Stimulated activated CD4-positive, alpha-beta T cell treated with anti-CD3 and anti-CD28 coated beads, Interleukin-4, amount 100 ng/mL, for 4 hours (primary cell): ENCODE measurements around the gene KRT37.
A peak's percentile ranks its signal among the peaks of the same experiment; 100 is the strongest.
"Not testable (repeated sequence)": the region's sequence is repeated elsewhere in the genome, so short reads cannot be mapped to it uniquely, and the experiment has no call there.

Experiments used
- DNase-seq, 2 experiments: peaks; one replicate each; pipeline ENCODE4 v3.0.0-alpha.2; 2020

KRT37 gene

DNA sequence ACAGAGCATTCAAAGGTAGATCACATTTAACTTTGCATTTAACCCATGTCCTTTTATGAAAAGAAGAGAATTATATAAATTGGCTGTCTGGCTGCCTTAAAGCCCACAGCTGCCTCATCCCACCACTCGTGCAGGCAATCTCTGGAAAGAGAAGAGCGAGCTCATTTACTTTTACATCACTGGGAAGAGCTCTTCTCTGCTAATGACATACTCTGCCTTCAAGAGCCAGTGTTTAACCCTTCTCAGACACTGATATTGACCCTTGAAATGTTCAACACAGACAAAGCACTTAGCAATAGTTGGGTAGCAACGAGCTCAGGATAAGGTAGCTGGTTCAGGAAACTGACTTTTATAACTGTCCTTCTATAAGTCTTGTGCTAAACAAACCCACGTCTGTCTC lies 9.6 kb upstream of the KRT37 start:
- no peak for DNase-seq

DNA sequence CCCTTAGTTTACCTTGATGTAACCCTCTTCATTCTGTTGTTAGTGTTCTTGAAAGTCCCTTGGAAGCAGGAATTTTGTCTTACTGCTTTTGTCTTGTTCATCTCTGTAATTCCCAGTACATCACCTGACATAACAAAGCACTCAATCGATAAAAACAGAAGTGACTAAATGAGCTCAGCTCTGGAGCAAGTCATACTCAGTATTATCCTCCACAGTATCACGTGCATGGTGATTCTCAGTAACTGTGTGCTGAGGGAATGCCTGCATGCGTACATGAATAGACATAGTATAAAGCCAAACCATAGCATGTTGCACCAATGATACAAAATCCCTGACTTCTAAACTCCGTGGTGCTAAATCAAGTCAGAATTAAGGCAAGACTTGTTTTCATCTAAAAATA lies 9.2 kb upstream of the KRT37 start:
- no peak for DNase-seq

DNA sequence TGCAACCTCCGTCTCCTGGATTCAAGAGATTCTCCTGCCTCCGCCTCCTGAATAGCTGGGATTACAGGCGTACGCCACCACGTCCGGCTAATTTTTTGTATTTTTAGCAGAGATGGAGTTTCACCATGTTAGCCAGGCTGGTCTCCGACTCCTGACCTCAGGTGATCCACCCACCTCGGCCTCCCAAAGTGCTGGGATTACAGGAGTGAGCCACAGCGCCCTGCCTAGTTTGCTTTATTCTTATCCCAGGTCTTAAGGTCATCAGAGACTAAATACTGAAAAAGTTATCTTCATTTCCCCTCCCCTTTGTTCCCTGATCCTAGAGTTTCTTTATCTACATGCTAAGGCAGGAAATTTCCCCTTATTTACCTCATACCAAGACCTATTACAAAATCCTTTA lies 6.0 kb upstream of the KRT37 start:
- DNase-seq, result not testable (repeated sequence)

DNA sequence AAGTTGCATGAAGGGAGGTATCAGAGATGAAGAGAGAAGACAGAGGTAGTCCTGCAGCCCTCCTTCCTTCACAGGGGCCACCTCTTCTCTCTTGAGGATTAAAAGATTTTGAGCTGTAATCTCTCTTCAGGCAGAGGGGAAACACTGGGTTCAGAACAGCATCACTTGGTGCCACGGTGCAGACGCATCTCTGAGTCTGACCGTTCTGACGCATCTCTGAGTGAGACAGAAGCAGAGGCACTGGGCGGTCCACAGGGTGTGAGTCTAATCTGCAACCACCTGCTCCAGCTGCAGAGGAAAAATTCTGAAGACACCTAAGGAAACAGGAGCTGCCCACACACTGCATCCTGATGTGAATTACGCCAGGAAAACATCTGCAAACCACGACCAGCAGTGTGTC lies 5.3 kb upstream of the KRT37 start:
- no peak for DNase-seq

DNA sequence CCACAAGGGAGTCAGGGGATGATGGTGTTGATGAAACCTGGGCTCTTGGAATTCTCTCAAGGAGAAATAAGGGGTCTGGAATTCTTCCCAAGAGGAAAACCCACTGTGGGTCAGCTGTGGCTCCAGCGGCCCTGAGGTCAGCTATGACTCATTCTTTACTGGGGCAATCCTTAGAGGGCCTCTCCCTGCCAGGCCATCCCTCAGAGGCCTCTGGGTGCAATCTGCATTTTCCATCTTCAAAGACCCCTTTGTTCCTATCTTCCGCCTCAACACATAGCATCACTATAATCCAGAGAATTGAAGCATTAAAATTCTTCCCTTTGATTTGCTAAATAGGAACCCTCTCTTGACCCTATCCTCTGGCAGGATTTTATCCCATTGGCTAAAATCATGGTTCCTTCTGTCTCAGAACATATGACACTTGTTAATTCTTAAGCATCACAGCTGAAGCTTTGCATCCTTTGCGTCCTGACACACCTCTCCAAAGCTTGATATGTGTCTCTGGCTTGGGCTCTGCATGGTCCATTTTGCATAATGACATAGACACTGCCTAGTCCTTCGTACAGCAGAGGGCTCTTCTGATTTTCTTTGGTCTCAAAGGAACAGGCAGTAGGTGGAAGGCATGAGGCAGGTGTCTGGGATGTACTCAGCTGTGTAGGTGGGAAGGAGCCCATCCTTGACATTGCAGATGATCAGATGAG lies 4.4 kb upstream of the KRT37 start:
- no peak for DNase-seq

DNA sequence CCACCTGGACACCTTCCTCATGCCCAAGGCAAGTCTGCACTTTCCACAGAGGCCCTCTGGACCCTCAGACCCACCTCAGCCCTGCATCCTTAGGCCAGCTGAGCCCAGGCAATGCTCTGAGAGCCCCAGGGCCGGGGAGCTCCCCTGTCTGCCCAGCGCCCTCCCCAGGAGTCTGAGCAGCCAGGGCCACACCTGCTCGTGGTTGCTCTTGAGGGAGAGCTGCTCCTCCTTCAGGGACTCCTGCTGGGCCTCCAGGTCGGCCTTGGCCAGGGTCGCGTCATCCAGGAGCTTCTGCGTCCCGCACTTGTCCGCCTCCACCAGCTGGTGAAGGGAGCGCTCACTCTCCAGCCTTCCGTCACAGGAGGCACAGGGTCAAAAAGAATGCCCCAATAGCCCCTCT lies 1.8 kb downstream of the KRT37 start:
- DNase-seq, result not testable (repeated sequence)

DNA sequence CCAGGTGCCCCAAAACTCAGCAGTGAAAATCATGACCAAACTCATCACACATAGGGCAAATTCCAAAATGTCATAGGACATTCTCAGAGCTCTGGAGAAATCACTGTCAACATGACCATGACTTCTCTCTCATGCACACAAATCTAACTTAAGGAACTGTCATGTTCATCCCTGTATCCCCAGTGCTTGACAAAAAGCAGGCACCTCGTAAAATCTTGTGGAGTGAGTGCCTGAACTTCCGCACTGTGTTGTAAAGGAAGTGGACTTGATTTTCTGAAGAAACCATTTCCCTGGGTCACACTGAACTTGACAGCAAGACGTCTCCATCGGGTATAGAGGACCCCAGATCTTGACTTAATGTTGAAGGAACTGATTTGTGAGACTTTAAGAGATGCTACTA lies 2.8 kb downstream of the KRT37 start:
- no peak for DNase-seq

DNA sequence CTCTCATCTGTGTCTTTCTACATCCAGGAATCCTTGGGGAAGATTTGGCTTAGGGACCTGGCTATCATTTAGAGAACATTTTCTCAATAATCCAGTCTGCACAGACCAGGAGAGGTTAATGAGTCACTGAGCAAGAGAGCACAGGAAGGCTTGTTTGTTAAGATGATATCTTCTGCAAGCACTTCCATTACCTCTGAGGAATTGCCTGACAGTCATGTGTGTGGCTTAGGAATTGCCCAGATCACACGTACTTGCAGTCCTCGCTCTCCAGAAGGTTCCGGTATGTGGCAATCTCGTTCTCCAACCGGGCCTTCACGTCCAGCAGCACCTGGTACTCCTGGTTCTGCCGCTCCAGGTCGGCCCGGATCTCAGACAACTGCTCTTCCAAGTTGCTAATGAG lies 3.3 kb downstream of the KRT37 start:
- no peak for DNase-seq

DNA sequence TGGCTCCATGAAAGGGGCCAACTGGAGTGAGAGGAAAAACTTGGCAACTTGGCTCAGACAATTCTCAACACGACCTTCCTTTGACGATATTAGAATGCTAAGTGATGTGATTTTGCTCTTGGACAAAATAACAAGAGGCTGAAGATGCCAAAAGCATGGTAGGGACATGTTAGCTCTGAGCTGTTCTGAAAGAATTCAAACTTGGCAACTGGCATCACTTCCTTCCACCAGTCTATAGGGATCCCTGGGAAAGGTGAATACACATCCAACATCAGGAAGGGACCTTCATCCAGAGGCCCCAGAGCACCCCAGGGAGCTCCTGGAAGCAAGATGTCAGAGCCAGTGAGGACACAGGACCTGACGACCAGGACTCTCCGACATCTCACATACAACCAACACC lies 4.3 kb downstream of the KRT37 start:
- DNase-seq, result no peak

DNA sequence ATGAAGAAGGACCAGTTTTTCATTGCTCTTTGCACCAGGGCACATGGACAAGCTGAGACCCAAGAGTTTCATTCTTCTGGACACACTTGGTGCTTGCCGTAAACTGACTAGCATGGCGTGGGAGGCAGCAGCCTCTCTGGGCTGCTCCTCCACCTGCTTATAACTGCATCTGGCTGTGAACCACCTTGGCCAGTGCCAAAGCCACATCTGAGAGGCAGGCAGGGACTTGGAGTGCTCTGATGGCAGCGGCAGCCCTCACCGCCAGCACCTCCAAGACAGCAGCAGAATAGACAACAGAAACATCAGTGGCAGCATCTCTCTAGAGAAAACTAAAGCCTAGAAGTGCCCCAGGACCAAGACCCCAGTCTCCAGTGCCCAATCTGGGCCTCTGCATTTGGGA lies 4.7 kb downstream of the KRT37 start:
- no peak for DNase-seq

DNA sequence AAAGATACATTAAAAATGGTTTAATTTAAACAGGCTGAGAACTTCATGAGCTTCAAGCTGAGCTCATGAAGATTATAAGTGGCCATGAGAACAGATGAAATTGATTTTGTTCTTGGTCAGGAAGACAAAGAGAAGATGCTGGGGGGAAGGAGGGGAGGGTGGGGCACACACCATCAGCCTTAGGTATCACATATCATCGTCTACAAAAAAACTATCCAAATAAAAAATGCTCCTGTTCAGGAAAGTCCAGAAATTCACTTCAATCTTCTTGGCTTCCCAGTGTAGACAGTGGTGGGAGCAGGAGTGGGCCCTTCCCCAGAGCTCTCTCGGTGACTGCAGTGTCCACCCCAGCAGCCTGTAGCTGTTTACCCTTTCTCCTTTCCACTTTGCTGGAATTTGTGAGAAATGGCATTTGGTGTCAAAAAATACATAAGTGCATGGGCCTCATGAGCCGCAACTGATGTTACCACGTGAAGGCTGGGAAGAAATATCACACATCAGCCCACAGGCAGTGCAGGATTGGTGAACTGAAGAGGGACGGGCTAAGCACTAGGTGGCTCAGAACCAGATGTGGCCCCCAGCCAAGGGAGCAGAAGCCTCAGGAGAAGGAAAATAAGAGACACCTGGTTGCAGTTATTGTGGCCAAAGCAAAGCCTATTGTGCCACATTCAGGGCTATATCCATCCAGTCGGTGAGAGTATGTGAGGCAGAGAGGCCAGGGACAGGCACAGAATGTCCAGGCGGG lies 6.1 kb downstream of the KRT37 start:
- no peak for DNase-seq

DNA sequence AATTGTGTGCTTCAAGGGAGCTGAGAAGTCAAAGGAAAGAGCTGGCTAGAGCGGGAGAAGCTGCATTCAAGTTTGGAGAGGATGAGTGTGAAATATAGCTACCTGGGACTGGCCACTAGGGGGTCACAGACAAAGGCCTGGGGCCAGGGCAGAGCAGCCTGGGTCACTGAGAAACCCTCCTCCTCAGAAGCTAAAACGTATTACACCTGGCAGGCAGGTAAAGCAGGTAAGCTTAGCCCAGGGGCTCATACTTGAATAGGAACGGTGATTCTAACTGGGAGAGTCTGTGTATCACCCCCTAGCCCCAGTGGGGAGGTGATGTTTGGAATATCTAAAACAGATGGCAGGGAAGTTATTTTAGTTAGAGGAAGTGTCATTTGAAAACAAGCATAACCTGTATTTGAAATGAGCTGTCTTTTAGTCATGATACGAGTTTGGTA lies 6.8 kb downstream of the KRT37 start:
- no peak for DNase-seq

DNA sequence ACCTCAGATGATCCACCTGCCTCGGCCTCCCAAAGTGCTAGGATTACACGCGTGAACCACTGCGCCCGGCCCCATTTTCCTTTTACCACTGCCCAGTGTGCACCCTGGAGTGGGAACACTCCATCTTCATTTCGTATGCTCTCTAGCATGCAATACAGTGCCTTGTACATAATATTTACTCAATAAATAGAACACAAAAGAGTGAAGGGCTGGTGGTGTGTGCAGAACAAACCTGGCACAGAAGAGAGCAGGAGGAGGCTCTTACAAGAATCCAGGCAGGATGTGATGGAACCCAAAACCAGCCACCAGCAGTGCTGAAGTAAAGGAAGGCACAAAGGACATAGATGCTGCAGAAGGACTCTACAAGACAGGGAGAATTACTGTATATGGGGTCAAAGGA lies 7.3 kb downstream of the KRT37 start:
- no peak for DNase-seq

DNA sequence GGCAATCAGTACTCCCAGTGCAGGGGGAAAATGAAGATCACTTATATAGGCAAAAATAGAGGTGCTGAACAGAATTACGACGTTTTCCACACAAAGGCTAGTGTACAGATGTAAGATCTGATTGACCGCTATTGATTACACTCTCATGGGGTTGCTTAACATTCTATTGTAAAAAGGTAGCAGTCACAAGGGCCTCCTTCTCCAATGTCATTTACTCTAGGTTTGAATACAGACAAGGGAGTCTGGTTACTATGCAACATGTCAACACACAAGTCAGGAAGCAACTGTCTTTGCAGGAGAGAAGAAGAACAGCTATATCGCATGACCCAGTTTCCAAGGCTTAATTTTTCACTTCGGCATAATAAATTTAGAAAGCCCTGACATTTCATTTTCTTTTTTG lies 7.9 kb downstream of the KRT37 start:
- DNase-seq, result no peak

DNA sequence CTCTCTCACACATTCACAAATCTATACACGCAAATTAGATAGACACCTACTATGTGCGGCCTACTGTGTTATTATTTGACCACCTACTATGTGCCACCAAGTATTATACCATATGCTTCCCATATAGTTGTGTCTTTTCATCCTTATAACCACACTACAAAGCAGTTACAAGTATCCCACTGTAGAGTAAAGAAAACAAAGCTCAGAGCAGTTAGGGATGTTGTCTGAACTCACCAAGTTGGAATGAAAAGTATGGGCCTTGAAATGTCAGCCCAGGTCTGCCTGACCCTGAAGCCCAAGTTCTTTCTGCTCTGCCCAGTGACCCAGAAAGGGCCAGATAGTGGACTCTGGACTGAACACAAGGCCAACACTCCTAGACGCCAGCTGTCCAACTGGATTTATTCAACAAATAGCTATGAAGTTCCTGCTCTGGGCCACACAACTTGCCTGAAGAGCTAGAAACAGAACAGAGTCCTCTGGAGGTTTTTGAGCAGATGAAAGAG lies 8.5 kb downstream of the KRT37 start:
- no peak for DNase-seq

DNA sequence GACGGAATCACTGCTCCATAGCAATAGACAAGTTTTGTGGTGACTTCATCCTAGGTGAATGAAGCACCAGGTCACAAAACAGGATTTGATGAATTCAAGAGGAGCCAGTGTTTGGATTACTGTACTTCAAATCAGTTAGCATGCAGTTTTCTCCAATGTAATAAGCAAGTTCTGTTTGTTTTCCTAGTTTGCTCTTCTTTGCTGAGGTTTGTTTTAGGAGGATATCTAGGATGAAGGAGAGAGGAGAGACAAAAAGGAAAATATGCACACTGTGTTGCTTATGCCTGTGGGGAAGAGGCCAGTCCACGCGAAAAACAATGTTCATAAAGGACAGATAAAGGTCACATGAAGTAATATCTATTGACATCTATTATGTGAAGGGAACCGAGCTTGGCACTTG lies 9.0 kb downstream of the KRT37 start:
- no peak for DNase-seq

DNA sequence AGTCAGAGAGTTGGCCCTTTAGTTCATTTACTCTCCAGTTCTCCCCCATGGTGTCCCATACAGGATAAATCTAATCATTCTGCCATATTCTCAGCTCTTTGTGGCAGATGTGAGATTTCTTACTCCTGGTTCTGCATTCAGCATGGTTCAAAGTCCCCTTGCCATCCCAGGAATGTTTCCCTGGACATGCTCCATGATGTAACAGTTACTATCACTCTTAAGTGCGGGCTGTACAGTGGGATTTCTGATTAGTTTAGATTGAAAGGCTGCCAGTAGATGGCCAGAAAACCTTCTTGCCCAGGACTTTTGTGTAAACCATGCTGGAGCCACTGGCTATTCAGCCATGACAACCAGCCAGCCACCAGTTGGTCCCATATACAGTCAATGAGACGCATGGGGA lies 10.4 kb downstream of the KRT37 start:
- no peak for DNase-seq

DNA sequence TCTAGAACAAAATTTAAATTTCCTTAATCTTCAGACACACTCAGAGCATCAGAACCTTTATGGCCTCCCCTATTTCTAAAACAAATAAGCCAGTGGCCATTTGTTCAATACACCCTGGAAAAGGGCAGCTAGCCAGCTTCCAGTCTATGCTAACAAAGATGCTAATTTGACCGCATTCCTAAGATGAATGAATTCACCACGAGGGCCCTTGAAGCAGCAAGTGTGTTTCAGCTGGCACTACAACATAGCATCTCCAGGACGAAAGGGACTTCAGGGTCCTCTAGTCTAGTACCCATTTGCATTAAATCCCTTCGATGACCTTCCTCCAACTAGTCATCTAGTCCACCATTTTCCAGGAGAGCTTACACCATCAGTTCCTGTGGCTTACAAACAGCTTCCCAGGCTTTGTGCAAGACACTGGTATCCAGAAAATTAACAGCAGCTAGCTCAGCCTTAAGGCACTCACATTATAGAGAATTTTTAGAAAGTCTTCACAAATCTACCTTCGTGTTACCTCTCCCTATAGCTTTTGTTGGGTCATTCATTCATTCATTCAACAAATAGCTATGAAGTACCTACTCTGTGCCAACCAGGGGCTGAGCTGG lies 10.9 kb downstream of the KRT37 start:
- DNase-seq, result no peak

DNA sequence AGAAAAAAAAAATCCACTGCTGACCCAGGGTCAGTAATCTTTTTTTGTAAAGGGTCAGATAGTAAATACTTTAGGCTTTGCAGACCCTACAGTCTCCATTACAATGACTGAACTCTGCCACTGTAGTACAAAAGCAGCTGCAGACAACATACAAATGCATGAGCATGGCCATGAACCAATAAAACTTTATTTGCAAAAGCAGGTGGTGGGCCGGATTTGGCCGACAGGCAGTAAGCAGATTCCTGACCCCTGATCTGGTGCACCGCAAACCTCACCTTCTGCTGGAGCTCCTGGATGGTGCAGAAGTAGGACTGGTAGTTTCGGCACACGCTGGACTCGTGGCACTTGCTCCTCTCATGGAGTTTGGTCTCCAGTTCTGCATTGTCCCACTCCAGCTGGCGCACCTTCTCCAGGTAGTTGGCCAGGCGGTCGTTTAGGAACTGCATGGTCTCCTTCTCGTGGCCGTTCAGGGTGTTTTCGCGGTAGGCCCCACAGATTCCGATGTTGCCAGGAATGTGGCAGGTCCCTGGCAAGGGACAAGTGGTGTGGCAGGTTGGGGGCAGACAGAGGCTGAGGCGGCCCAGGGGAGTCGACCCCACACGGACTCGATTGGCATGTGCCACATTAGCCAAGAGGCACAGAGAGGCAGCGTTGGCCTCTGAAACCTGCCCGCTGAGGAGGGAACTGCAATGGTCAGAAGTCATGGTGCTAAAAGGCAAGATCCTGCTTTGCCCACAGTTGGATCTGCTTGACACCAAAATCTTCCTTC lies 13.1 kb downstream of the KRT37 start:
- DNase-seq, result no peak

DNA sequence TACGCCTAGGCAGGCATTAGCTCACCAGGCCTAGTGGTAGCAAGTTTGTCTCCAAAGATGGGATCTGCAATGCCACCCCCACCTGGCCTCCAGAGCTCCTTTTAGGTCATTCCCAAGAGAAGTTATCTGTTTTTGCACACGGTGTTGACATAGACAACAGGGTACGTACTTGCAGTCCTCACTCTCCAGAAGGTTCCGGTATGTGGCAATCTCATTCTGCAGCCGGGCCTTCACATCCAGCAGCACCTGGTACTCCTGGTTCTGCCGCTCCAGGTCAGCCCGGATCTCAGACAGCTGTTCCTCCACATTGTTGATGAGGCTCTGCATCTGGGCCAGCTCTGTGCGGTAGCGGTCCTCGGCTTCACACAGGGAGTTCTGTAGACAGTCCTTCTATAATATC lies 17.2 kb downstream of the KRT37 start:
- no peak for DNase-seq

DNA sequence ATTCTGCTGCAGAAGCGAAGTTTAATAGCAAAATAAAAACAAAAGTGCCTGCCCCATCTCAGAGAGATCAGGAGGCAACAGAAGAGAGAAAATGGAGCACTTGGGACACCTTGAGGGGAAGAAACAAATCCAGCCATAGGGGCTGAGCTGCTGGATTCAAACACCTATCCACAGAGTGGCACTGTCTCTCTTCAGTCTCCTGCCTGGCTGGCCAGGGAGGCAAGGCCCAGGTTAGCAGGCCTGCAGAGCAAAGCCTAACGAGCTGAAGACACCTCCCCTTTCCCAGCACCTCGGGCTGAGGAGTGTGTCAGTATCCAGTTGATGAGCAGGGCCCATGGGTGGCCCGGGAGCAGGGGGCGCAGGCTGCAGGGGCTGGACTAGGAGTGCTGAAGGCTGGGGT lies 18.2 kb downstream of the KRT37 start:
- no peak for DNase-seq

DNA sequence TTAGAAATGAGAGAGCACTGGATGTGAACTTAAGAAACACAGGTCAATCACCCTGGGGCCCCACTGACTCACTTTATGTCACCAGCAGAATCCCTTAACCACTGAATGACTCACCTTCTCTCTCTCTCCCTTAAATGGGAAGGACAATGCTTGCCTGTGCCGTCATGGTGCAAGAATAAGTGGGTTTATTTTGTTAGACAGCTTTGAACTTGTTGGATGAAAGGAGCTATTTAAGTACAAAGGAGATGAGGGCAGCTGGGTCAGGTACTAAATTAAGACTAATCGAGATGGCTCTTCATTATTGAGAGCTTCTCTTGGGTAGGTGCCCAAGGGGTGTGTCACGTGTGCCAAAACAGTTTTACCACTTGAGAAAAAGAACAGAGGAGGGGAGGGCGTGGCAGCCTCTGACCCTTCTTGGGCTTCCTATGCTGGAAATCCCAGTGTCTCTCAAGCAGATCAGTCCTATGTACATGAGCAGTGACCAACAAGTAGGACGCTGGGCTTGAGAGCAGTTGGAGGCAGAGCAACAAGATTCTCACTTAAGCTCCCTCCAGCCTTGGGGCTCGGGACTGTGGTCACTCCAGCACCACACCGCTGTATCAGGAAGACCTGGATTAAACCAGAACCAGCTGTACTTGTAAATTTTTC lies 20.2 kb downstream of the KRT37 start:
- DNase-seq, result peak; percentile 7 to 47
